ENCODE measurements around the gene OSM. TPM values are rescaled to one million over a fixed set of nuclear protein-coding genes. Genes with fewer than 3 reads are reported as not detected.

The OSM gene
- polyA plus RNA-seq, 3 donors, result 48.0 to 295 (median 146) TPM

DNA sequence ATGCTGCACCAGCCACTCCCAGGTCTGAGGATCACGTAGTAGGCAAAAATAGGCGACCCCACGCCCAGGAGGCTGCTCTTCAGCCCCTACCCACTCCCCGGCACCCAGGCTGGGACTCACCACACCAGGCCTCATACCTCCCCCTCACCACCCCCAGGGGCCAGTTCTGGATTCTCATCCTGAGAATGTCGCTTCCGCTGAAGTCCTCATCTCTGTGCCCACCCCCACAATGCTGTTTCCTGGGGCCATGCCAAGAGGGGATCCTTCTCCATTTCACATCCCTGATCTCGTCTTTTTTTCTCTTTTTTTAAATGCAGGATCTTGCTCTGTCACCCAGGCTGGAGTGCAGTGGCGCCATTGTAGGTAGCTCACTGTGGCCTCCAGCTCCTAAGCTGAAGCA is 1.7 kb upstream of the OSM start:
- Mint-ChIP-seq H3K27me3 (ENCODE audit: low read depth in 3 of 3) (peaks cover 7 to 25% (median 13%) of the 10 kb centered on the region in 3 donors), H3K4me3 (peak overlapping the region; percentile 69 to 94), H3K27ac (peak overlapping the region; percentile 96 to 99 (median 99)), H3K36me3 (peaks cover 31 to 36% of the 10 kb centered on the region in 2 donors), H3K9me3 (peaks cover 0 to 7% (median 0%) of the 10 kb centered on the region in 7 donors), H3K4me1 (peaks cover 88% of the 10 kb centered on the region)
- H2AFZ ChIP-seq (ENCODE audit: insufficient read depth, low read depth, low read length, poor library complexity, severe bottlenecking), result no peak overlapping the region
- no peaks in the 10 kb centered on the region for H3K79me2 ChIP-seq (ENCODE audit: insufficient read depth, low read length)
- intact Hi-C loops (cut with micrococcal nuclease), result loop anchor here in 1 of 2 donors (5.0 kb wide), 1 partner anchor 56 kb away; no protein-coding TSS in a partner anchor
- peak overlapping the region; percentile 91 for H3K9ac ChIP-seq (ENCODE audit: insufficient read depth, low read length, poor library complexity, severe bottlenecking)
- no peaks in the 10 kb centered on the region for H3K36me3 ChIP-seq (replicated peaks in 1 of 2; ENCODE audit: control insufficient read depth in 1 of 2, insufficient read depth in 2 of 2, low read length in 2 of 2)
- TF ChIP-seq, protein P1, sequence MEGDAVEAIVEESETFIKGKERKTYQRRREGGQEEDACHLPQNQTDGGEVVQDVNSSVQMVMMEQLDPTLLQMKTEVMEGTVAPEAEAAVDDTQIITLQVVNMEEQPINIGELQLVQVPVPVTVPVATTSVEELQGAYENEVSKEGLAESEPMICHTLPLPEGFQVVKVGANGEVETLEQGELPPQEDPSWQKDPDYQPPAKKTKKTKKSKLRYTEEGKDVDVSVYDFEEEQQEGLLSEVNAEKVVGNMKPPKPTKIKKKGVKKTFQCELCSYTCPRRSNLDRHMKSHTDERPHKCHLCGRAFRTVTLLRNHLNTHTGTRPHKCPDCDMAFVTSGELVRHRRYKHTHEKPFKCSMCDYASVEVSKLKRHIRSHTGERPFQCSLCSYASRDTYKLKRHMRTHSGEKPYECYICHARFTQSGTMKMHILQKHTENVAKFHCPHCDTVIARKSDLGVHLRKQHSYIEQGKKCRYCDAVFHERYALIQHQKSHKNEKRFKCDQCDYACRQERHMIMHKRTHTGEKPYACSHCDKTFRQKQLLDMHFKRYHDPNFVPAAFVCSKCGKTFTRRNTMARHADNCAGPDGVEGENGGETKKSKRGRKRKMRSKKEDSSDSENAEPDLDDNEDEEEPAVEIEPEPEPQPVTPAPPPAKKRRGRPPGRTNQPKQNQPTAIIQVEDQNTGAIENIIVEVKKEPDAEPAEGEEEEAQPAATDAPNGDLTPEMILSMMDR (IDR thresholded peaks at IDR 0.05), result no peak
- WGBS (ENCODE audit: insufficient coverage), result 59% methylated on average over 7 of the region's 8 CpGs
- no peak for DNase-seq
- H3K4me1 ChIP-seq (ENCODE audit: control insufficient read depth in 1 of 2, insufficient read depth in 2 of 2, low read length in 2 of 2), result peaks cover 91 to 100% of the 10 kb centered on the region in 2 donors
- H4K20me1 ChIP-seq (ENCODE audit: insufficient read depth, low read length), result no peaks in the 10 kb centered on the region
- H3K9me3 ChIP-seq (replicated peaks in 1 of 2; ENCODE audit: control insufficient read depth in 1 of 2, insufficient read depth in 1 of 2, low read length in 2 of 2), result no peaks in the 10 kb centered on the region
- peak overlapping the region in 1 of 2 donors; percentile 94 for H3K27ac ChIP-seq (ENCODE audit: low read depth in 1 of 2, low read length in 2 of 2)
- H3K4me2 ChIP-seq (replicated peaks; ENCODE audit: extremely low read depth, low read length, poor library complexity, severe bottlenecking), result peak overlapping the region; percentile 90
- H3K4me3 ChIP-seq (replicated peaks in 1 of 3; ENCODE audit: low read depth in 2 of 3, low read length in 3 of 3), result peak overlapping the region in 1 of 3 experiments; percentile 83
- no peaks in the 10 kb centered on the region for H3K27me3 ChIP-seq (ENCODE audit: control insufficient read depth in 2 of 2, insufficient read depth in 2 of 2, low read length in 2 of 2)

DNA sequence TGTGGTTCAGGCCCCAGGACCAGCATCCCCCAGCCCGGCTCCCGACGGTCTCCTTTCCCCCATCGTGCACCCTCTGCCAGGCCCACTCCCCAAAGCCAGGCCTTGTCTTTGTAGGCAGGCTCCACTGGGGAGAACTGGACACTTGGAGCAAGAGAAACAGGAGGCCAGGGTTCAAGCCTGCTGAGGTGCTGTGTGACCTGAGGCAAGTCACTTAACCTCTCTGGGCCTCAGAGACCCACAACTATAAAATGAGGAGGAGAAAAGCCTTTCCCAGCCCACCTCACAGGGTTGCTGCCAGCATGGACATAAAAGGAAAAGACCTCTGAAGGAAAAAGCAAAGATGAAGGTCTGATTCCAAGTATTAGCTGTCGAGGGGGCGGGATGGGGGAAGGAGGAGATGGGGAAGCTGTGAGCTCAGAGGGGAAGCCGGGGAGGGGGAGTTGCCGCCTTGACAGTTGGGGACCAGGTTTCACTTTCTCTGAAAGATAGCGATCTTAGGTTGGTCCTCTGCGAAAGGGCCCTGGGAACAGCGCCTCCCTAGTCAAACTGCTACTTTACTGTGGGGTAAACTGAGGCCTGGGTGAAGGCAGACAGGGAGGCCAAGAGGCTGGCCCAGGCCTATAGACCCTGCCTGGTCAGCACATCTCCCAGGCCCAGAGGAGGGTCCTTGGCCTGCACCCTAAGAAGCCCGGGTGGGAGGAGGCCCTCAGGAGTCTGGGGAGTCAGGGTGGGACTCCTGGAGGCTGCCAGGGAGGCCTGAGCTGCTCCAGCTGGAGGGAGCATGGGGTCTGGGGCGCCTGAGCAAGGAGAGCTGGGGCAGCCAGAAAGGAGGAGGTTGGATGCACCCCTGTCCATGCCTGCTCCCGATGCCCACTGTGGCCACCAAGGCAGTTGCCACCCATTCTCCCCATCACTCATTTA is 991 bp upstream of the OSM start:
- Mint-ChIP-seq H3K4me1 (peaks cover 87% of the 10 kb centered on the region), H3K27me3 (ENCODE audit: low read depth in 3 of 3) (peaks cover 11 to 24% (median 12%) of the 10 kb centered on the region in 3 donors), H3K4me3 (peak overlapping the region; percentile 89 to 94), H3K36me3 (peaks cover 30 to 36% of the 10 kb centered on the region in 2 donors), H3K9me3 (peaks cover 0 to 7% (median 0%) of the 10 kb centered on the region in 7 donors), H3K27ac (peak overlapping the region; percentile 96 to 99 (median 99))
- Histone ChIP-seq H3K4me1 (ENCODE audit: control insufficient read depth in 1 of 2, insufficient read depth in 2 of 2, low read length in 2 of 2) (peaks cover 91 to 100% of the 10 kb centered on the region in 2 donors), H2AFZ (ENCODE audit: insufficient read depth, low read depth, low read length, poor library complexity, severe bottlenecking) (no peak overlapping the region), H4K20me1 (ENCODE audit: insufficient read depth, low read length) (no peaks in the 10 kb centered on the region), H3K9ac (ENCODE audit: insufficient read depth, low read length, poor library complexity, severe bottlenecking) (peak overlapping the region; percentile 91), H3K27ac (ENCODE audit: low read depth in 1 of 2, low read length in 2 of 2) (peak overlapping the region; percentile 94 to 98), H3K9me3 (replicated peaks in 1 of 2; ENCODE audit: control insufficient read depth in 1 of 2, insufficient read depth in 1 of 2, low read length in 2 of 2) (no peaks in the 10 kb centered on the region), H3K27me3 (ENCODE audit: control insufficient read depth in 2 of 2, insufficient read depth in 2 of 2, low read length in 2 of 2) (no peaks in the 10 kb centered on the region), H3K79me2 (ENCODE audit: insufficient read depth, low read length) (no peaks in the 10 kb centered on the region), H3K36me3 (replicated peaks in 1 of 2; ENCODE audit: control insufficient read depth in 1 of 2, insufficient read depth in 2 of 2, low read length in 2 of 2) (no peaks in the 10 kb centered on the region), H3K4me3 (replicated peaks in 1 of 3; ENCODE audit: low read depth in 2 of 3, low read length in 3 of 3) (peak overlapping the region; percentile 19 to 83 (median 59)), H3K4me2 (replicated peaks; ENCODE audit: extremely low read depth, low read length, poor library complexity, severe bottlenecking) (peak overlapping the region; percentile 90)
- DNase-seq, result peak; percentile 81 to 88 (median 84)
- intact Hi-C loops (cut with micrococcal nuclease), result loop anchor here in 1 of 2 donors (5.0 kb wide), 1 partner anchor 55 kb away; no protein-coding TSS in a partner anchor
- 16% methylated on average over 12 of the region's 14 CpGs for WGBS (ENCODE audit: insufficient coverage)
- TF ChIP-seq, protein P1 (IDR thresholded peaks at IDR 0.05), result no peak

All from CD14-positive monocyte (primary cell).